T-helper 17 cell (primary cell): Measurements from ENCODE around the gene HOXB1. TPM values are rescaled to one million over a fixed set of nuclear protein-coding genes. Genes with fewer than 3 reads are reported as not detected.

Experiments
- ATAC-seq: fragments of 150-1000 bp; cut with Tn5 transposase; 2 replicates; pipeline ENCODE4 v1.10.0; 2021; ENCODE audit warnings: mild to moderate bottlenecking, moderate library complexity
- DNase-seq, 3 donors: peaks; one replicate each; pipeline versions ENCODE4 v3.0.0 to v3.0.0-alpha.2; 2020 to 2021
- H3K9me3 ChIP-seq: one replicate; pipeline ENCODE4 v1.7.0; 2013; ENCODE audit warnings: low read length, mild to moderate bottlenecking; ENCODE audit not compliant: control insufficient read depth, poor library complexity, severe bottlenecking
- H3K27ac Mint-ChIP-seq: one replicate; pipeline ENCODE4 v1.8.0; 2022; ENCODE audit warnings: mild to moderate bottlenecking, moderate library complexity, mixed read lengths
- H3K27me3 Mint-ChIP-seq: one replicate; pipeline ENCODE4 v1.8.0; 2022; ENCODE audit warnings: mixed read lengths
- H3K36me3 Mint-ChIP-seq: one replicate; pipeline ENCODE4 v1.8.0; 2022; ENCODE audit warnings: low read depth, mixed read lengths
- H3K4me1 Mint-ChIP-seq: one replicate; pipeline ENCODE4 v1.8.0; 2022; ENCODE audit warnings: mild to moderate bottlenecking, mixed read lengths
- H3K4me3 Mint-ChIP-seq: one replicate; pipeline ENCODE4 v1.8.0; 2022; ENCODE audit warnings: mild to moderate bottlenecking, moderate library complexity, mixed read lengths
- total RNA-seq, 4 donors: library from RNA in 2 of 4; stranded (reverse) in 2 of 4; gene quantifications; one replicate each; pipeline ENCODE4 v1.2.3 and lab custom pipeline; 2022 to 2026

The HOXB1 gene
- total RNA-seq, 2 donors from 2014 or later: not detected

DNA sequence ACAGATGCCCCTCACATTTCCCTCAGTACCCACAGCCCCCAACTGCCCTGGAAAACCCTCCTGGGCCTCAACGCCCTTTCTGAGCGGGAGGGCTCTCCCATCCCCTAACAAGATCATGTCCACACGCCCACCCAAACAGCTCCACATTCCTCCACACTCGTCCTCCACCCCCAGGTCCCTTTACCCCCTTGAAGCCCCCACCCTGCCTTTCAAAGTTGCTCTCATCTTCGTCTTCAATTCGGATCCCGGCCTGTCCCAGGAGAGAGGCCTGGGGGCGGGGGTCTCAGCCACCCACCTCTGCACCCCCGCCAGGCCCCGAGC is 33.0 kb upstream of the HOXB1 start:
- Mint-ChIP-seq H3K4me3 (peak overlapping the region; percentile 39), H3K36me3 (peaks cover under 1% of the 10 kb centered on the region), H3K27me3 (peaks cover 19% of the 10 kb centered on the region), H3K27ac (no peak overlapping the region), H3K4me1 (peaks cover 17% of the 10 kb centered on the region)
- no peak for DNase-seq
- no peaks in the 10 kb centered on the region for H3K9me3 ChIP-seq
- ATAC-seq: no peak

GRCh38 chr17:48563385-48563838 is 32.6 kb upstream of the HOXB1 start:
- H3K9me3 ChIP-seq: no peaks in the 10 kb centered on the region
- ATAC-seq (no peak), DNase-seq (no peak)
- peaks cover 14% of the 10 kb centered on the region for H3K4me1 Mint-ChIP-seq
- H3K27me3 Mint-ChIP-seq: peaks cover 23% of the 10 kb centered on the region
- no peak overlapping the region for H3K27ac Mint-ChIP-seq
- H3K36me3 Mint-ChIP-seq: peaks cover 3% of the 10 kb centered on the region
- peak overlapping the region; percentile 39 for H3K4me3 Mint-ChIP-seq

DNA sequence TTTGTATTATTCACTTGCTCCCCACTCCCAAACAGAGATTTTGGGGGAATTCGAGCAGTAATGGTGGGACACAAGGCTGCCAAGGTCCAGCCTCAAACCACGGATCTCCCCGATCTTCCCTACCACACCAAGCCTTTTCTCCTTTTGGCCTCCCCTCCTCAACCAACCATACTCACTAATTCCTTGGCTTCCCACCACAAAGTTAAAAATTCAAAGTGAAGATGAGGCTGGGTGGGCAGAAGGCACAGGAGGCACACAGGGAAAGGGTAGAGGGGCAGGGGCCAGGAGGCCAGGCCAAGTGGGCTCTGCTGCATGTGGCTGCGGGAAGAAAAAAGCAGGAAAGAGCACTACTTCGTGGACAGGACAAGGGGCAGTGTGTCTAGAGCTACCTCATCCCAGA is 32.1 kb upstream of the HOXB1 start:
- H3K36me3 Mint-ChIP-seq: peaks cover 3% of the 10 kb centered on the region
- H3K27ac Mint-ChIP-seq: no peak overlapping the region
- H3K4me1 Mint-ChIP-seq: peaks cover 11% of the 10 kb centered on the region
- DNase-seq (no peak), ATAC-seq (no peak)
- H3K27me3 Mint-ChIP-seq: peaks cover 28% of the 10 kb centered on the region
- H3K9me3 ChIP-seq: no peaks in the 10 kb centered on the region
- H3K4me3 Mint-ChIP-seq: no peak overlapping the region

DNA sequence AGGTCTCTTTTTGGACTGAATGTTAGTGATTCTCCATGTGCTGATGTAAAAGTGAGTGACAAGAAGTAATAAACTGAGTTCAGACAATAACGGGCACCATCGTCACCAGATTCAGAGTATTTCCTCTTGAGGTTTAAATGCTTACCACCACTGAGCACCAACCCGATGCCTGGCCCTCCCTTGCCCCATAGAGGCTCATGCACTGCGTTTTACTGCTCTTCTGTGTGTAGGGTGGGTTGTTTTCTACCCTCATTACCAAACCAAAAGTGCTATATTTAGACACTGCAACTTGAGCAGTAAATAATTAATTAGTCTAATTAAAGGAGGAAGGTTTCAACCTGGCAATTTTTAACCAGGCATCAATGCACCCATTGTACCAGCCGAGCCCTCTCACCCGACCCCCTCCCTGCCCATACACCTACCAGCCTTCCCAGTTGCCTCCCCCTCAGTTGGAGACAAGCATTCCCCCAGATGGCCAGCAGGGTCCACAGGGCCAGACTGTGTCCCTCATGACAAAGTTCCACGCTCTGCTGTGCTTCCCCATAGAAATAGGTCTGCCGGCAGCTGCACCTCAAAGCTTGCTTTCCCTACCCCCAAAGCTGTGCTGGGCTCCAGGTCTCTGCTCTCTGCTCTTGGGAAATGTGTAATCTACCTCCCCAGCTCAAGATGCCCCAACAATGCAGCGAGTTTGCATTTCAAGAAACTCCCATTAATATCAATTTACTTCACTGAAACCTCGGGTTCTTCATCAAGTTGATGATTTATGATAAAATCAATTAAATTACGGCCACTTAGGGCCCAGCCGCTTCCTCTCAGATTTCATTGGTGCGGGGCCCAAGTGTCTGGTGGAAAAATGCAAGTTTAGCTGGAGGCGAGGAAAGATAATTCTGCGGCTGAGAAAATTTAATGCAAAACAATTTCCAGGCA is 31.3 kb upstream of the HOXB1 start:
- H3K27me3 Mint-ChIP-seq: peaks cover 29% of the 10 kb centered on the region
- ATAC-seq (peak; percentile 63), DNase-seq (no peak)
- H3K4me3 Mint-ChIP-seq: no peak overlapping the region
- no peak overlapping the region for H3K27ac Mint-ChIP-seq
- H3K4me1 Mint-ChIP-seq: peaks cover 11% of the 10 kb centered on the region
- no peaks in the 10 kb centered on the region for H3K9me3 ChIP-seq
- H3K36me3 Mint-ChIP-seq: peaks cover 3% of the 10 kb centered on the region

DNA sequence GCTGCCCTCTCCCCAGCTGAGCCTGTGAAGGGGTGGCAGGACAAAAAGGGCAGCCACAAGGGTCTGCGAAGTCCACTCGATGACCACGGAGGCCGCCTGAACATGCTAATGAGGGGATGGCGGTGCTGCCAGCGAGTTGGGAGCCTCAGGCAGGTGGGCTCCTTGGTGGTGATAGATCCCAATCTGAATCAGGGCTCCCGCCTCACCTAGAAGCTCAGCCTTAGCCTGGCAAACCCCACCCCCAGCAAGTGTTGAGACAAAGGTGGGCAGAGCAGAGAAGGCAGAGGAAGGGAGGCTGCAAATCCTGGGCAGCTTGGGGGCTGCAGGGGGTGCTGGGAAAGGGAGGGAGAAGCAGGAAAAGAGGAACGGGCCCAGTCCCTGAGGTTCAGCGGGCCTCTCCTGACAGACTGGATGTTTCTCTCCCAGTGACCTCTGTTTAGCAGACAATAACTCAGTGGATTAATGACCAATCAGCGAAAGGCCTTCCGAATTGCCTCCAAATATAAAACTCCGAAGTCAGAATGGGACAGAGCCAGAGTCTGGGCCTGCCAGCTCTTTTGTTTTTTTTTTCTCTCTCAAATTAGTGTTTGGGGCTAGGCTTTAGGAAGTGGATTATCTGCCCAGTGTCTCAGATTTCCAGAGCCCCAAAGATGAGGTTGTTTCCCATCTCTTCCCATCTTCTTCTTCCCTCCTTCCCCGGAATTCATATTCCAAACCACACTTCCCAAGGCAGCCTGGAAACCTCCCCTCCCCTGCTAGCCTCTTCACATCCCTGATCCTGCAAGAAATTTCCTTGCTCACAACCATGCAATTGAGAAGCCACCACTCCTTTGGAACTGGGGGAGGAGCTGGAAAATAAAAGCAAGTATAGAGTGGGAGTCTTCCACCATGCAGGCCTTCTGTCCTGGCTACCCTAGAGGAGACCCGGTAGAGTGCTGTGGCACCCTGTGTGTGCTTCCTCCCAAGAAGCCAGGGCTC is 29.3 kb upstream of the HOXB1 start:
- H3K9me3 ChIP-seq: no peaks in the 10 kb centered on the region
- H3K36me3 Mint-ChIP-seq: peaks cover 5% of the 10 kb centered on the region
- H3K27me3 Mint-ChIP-seq: peaks cover 38% of the 10 kb centered on the region
- H3K27ac Mint-ChIP-seq: no peak overlapping the region
- no peak for DNase-seq
- no peak for ATAC-seq
- no peak overlapping the region for H3K4me3 Mint-ChIP-seq
- peaks cover 19% of the 10 kb centered on the region for H3K4me1 Mint-ChIP-seq

GRCh38 chr17:48559122-48559839 is 28.5 kb upstream of the HOXB1 start:
- Mint-ChIP-seq H3K4me3 (no peak overlapping the region), H3K27me3 (peaks cover 43% of the 10 kb centered on the region), H3K4me1 (peaks cover 21% of the 10 kb centered on the region), H3K36me3 (peaks cover 5% of the 10 kb centered on the region), H3K27ac (no peak overlapping the region)
- DNase-seq: no peak
- no peaks in the 10 kb centered on the region for H3K9me3 ChIP-seq
- no peak for ATAC-seq

GRCh38 chr17:48558831-48559121 is 28.0 kb upstream of the HOXB1 start:
- Mint-ChIP-seq H3K4me3 (peak overlapping the region; percentile 52), H3K27ac (no peak overlapping the region), H3K36me3 (peaks cover 5% of the 10 kb centered on the region), H3K4me1 (peaks cover 21% of the 10 kb centered on the region), H3K27me3 (peaks cover 43% of the 10 kb centered on the region)
- ATAC-seq (no peak), DNase-seq (no peak)
- H3K9me3 ChIP-seq: no peaks in the 10 kb centered on the region

GRCh38 chr17:48558057-48558830 is 27.4 kb upstream of the HOXB1 start:
- peaks cover 38% of the 10 kb centered on the region for H3K27me3 Mint-ChIP-seq
- H3K36me3 Mint-ChIP-seq: peaks cover 5% of the 10 kb centered on the region

DNA sequence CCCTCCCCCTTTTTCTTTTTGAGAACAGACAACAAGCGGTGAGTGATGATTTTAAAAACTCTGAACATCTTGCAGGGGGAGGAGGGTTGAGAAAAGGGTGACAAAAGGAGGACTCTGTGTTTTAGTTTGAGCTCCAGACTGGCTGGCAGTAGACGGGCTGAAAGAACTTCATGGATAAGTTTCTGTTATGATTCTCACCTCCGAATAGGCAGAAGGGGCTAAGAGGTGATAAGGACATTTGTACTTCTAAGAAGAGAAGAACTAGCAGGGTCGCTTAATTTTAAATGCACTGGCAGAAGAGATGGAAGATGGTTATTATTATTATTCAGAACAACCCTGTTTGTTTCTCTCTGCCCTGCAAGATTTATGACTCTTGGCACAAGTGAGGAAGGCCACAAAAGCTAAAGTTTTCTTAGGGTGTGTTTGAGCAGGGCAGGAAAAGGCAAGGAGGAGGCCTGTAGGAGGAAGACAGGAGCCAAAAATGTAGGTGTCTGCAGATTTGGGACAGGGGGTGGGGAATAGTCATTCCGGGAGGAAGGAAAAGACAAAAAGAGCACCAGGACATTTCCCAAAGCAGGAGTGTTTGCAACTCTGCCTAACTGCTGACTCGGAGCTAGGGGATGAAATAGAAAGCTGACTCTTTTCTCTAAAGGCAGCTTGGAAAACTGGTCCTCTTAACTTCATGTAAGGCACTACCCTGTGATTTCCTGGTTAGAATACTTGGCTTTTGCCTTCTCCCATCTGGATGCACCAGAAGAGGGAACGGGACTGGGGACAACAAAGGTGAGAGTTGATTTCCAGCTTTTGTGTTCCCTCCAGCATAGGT is 26.0 kb upstream of the HOXB1 start:
- Mint-ChIP-seq H3K27me3 (peaks cover 34% of the 10 kb centered on the region), H3K4me1 (peaks cover 19% of the 10 kb centered on the region), H3K36me3 (peaks cover 5% of the 10 kb centered on the region), H3K27ac (peak overlapping the region; percentile 60), H3K4me3 (peak overlapping the region; percentile 7)
- no peaks in the 10 kb centered on the region for H3K9me3 ChIP-seq
- DNase-seq (no peak), ATAC-seq (no peak)

More at GRCh38 chr17:48558057-48558830, 27.4 kb upstream of the HOXB1 start:
- peak overlapping the region; percentile 52 for H3K4me3 Mint-ChIP-seq
- peak overlapping the region; percentile 9 for H3K27ac Mint-ChIP-seq
- DNase-seq (no peak), ATAC-seq (no peak)
- H3K9me3 ChIP-seq: no peaks in the 10 kb centered on the region
- peaks cover 21% of the 10 kb centered on the region for H3K4me1 Mint-ChIP-seq

- H3K4me1 Mint-ChIP-seq: peaks cover 13% of the 10 kb centered on the region
- peak overlapping the region; percentile 7 for H3K4me3 Mint-ChIP-seq
- peak overlapping the region; percentile 77 for H3K27ac Mint-ChIP-seq
- H3K36me3 Mint-ChIP-seq: peaks cover 5% of the 10 kb centered on the region
- no peaks in the 10 kb centered on the region for H3K9me3 ChIP-seq
- ATAC-seq: no peak
- no peak for DNase-seq
- H3K27me3 Mint-ChIP-seq: peaks cover 34% of the 10 kb centered on the region
Observed at GRCh38 chr17:48556229-48556575, 25.4 kb upstream of the HOXB1 start.

GRCh38 chr17:48555258-48556228 is 24.7 kb upstream of the HOXB1 start:
- no peaks in the 10 kb centered on the region for H3K9me3 ChIP-seq
- Mint-ChIP-seq H3K27ac (peak overlapping the region; percentile 77), H3K27me3 (peaks cover 34% of the 10 kb centered on the region), H3K4me1 (peaks cover 12% of the 10 kb centered on the region), H3K4me3 (peak overlapping the region; percentile 91), H3K36me3 (peaks cover 5% of the 10 kb centered on the region)
- ATAC-seq (peak; percentile 60), DNase-seq (no peak)
